OCI-LY1 (cell line): Measurements from ENCODE around the gene PHF19.

Experiments
- EZH2 ChIP-seq: fragments of 200-600 bp; sonication (generic), shearing (Covaris generic); IDR thresholded peaks from 2 replicates; pipeline ENCODE4 v1.8.0; 2017; ENCODE audit warnings: borderline replicate concordance, mixed run types, mild to moderate bottlenecking, antibody characterized with exemption, low read length, moderate library complexity, mixed read lengths
- TF ChIP-seq, protein P1 (sequence below): fragments of 200-600 bp; sonication (generic), shearing (Covaris generic); IDR thresholded peaks from 2 replicates; pipeline ENCODE4 v1.5.1; 2017; ENCODE audit warnings: mild to moderate bottlenecking, antibody characterized with exemption, low read length, moderate library complexity, mixed read lengths

DNA sequence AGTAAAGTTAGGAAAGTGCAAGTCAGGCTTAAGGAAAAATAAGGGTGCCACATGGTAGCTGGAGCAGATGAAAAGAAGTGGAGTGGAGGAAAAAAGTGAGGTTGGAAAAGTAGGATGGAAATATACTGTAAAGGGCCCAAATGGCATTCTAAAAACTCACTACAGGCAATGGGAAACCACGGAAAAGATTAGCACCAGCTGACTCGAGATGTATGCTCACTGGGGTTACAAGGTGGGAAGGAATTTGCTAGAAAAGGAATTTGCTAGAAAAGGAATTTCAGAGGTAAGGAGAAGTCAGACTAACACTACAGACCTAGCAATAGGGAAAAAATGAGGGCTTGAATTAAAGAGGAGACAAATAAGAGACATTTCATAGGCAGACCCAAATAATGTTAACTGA lies 37.8 kb downstream of the PHF19 start:
- TF ChIP-seq, protein P1, sequence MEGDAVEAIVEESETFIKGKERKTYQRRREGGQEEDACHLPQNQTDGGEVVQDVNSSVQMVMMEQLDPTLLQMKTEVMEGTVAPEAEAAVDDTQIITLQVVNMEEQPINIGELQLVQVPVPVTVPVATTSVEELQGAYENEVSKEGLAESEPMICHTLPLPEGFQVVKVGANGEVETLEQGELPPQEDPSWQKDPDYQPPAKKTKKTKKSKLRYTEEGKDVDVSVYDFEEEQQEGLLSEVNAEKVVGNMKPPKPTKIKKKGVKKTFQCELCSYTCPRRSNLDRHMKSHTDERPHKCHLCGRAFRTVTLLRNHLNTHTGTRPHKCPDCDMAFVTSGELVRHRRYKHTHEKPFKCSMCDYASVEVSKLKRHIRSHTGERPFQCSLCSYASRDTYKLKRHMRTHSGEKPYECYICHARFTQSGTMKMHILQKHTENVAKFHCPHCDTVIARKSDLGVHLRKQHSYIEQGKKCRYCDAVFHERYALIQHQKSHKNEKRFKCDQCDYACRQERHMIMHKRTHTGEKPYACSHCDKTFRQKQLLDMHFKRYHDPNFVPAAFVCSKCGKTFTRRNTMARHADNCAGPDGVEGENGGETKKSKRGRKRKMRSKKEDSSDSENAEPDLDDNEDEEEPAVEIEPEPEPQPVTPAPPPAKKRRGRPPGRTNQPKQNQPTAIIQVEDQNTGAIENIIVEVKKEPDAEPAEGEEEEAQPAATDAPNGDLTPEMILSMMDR, result no peak
- TF ChIP-seq EZH2, result no peak
